Stimulated activated naive CD8-positive, alpha-beta T cell treated with anti-CD3 and anti-CD28 coated beads, Interleukin-15, amount 100 ng/mL, for 72 hours (primary cell): ENCODE data around the gene OTOS.

ENCODE experiments used
- ATAC-seq: fragments of 150-1000 bp; cut with Tn5 transposase; 2 replicates; pipeline ENCODE4 v1.10.0; 2021; ENCODE audit warnings: mild to moderate bottlenecking, moderate library complexity
- DNase-seq, 2 donors: peaks; one replicate each; pipeline ENCODE4 v3.0.0; 2021 to 2022
- H3K27ac Mint-ChIP-seq, 2 donors: one replicate each; pipeline ENCODE4 v1.8.0; 2022; ENCODE audit warnings: mild to moderate bottlenecking in 2 of 2, mixed read lengths in 2 of 2, moderate library complexity in 2 of 2
- H3K27me3 Mint-ChIP-seq: one replicate; pipeline ENCODE4 v1.8.0; 2022; ENCODE audit warnings: mixed read lengths
- H3K4me1 Mint-ChIP-seq: one replicate; pipeline ENCODE4 v1.8.0; 2022; ENCODE audit warnings: mild to moderate bottlenecking, mixed read lengths
- H3K4me3 Mint-ChIP-seq, 2 donors: one replicate each; pipeline ENCODE4 v1.8.0; 2022; ENCODE audit warnings: mild to moderate bottlenecking in 2 of 2, mixed read lengths in 2 of 2, moderate library complexity in 1 of 2
- H3K9me3 Mint-ChIP-seq, 2 donors: one replicate each; pipeline ENCODE4 v1.8.0; 2022; ENCODE audit warnings: mixed read lengths in 2 of 2

The OTOS gene

DNA sequence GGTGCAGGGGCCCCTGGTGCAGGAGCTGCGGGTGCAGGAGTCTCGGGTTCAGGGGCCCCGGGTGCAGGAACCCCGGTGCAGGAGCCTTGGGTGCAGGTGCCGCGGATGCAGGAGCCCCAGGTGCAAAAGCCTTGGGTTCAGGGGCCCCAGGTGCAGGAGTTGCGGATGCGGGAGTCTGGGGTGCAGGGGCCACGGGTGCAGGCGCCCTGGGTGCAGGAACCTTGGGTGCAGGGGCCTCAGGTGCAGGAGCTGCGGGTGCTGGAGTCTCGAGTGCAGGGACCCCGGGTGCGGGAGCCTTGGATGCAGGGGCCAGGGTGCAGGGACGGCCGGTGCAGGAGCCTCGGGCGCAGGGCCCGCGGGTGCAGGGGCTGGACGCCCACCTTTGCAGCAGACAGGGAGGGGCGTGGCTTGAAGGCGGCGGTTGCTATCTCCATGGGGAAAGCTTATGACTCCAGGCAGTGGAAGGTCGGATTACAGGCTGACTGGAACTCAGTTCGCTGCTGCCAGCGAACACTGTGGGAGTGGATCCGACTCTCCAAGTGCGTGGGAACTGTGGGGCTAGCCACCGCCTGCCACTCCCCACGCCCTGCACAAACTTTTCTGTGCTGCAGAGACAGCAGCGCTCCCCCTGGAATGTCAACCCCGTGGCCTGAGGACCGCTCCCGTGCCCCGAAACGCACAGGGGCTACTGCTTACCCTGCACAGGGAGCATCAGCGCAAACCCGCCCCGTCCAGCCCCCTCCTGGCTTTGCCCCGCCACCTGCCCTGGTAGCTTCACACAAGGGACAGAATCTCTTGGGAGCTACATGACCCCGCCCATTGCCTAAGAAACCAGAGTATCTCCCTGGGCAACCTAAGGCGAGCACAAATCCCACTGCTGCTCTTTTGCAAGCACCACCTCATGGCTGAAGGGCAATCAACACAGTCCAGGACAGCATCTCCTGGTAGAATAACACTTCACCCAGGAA lies 44.6 kb downstream of the OTOS start:
- Mint-ChIP-seq H3K27me3 (peaks cover 88% of the 10 kb centered on the region), H3K27ac (no peak overlapping the region), H3K9me3 (peaks cover 9 to 17% of the 10 kb centered on the region in 2 donors), H3K4me3 (no peak overlapping the region), H3K4me1 (no peaks in the 10 kb centered on the region)
- DNase-seq (no peak), ATAC-seq (no peak)

DNA sequence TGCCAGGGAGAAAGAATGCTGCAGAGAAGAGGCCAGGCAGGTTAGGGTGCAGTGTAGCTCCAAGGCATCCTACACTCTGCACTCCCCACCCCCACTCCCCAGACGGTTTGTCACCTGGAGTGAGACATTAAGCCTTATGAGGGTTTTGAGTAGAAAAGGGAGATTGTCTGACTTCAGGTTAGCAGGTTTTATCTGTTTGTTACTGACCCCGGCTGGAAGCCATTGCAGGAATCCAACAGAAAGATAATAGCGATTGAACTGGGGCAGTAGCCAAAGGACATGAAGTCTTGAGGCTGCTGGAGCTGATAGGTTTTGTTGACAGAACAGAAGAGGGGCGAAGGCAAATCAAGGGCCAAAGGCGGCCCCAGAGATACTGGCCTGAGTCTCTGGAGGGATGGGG lies 51.2 kb downstream of the OTOS start:
- Mint-ChIP-seq H3K27me3 (peaks cover 66% of the 10 kb centered on the region), H3K27ac (no peak overlapping the region), H3K4me1 (no peaks in the 10 kb centered on the region), H3K9me3 (peaks cover 16% of the 10 kb centered on the region in 2 donors), H3K4me3 (no peak overlapping the region)
- DNase-seq (no peak), ATAC-seq (no peak)
